ENCODE results near the gene ETFB. TPM values are rescaled to one million over a fixed set of nuclear protein-coding genes. Genes with fewer than 3 reads are reported as not detected.

Gene ETFB
- total RNA-seq (2022; extraction: Qiagen RNA extraction), result 249 to 269 TPM (median 260 TPM) in 5 replicates

GRCh38 chr19:51365965-51366388, at the start of gene ETFB:
TSS of gene ETFB (minus strand) at chr19:51366388. CDS start at chr19:51366326, 62 bp downstream.

GRCh38 chr19:51387924-51388389, 21.8 kb upstream of the ETFB start, which contains the start of gene LIM2:
TSS of gene LIM2 (minus strand) at chr19:51387974. CDS start at chr19:51387443, 531 bp downstream.

GRCh38 chr19:51372649-51373504, 6.7 kb upstream of the ETFB start, which contains the start of gene NKG7:
TSS of gene NKG7 (minus strand) at chr19:51372654. CDS start at chr19:51372535, 119 bp downstream.

GRCh38 chr19:51368366-51369282, 2.4 kb upstream of the ETFB start, which contains the start of gene CLDND2:
TSS of gene CLDND2 (minus strand) at chr19:51369003. CDS start at chr19:51368577, 426 bp downstream.

GRCh38 chr19:51341976-51342580, 24.1 kb downstream of the ETFB start, which contains the start of gene VSIG10L:
TSS of gene VSIG10L (minus strand) at chr19:51342139. CDS start at chr19:51342124, 15 bp downstream.

GRCh38 chr19:51311351-51312257, 54.6 kb downstream of the ETFB start, which contains the start of gene IGLON5:
TSS of gene IGLON5 (plus strand) at chr19:51311644. CDS start at chr19:51311848, 204 bp downstream.

Other genes with a start within 250 kb of the ETFB start
- gene SIGLEC9, start 241.5 kb downstream of the ETFB start, total RNA-seq (2022; extraction: Qiagen RNA extraction), result 0.06 TPM in 2 of 5 replicates, not detected in the others
- gene SIGLEC7, start 224.1 kb downstream of the ETFB start, total RNA-seq (2022; extraction: Qiagen RNA extraction), result not detected in 5 replicates
- 0.08 to 0.10 TPM (median 0.09 TPM) in 4 of 5 replicates, not detected in the other for gene CD33, start 141.3 kb downstream of the ETFB start, total RNA-seq (2022; extraction: Qiagen RNA extraction)
- gene SIGLECL1, start 115.3 kb downstream of the ETFB start, total RNA-seq (2022; extraction: Qiagen RNA extraction), result not detected in 5 replicates
- gene IGLON5, start 54.7 kb downstream of the ETFB start, total RNA-seq (2022; extraction: Qiagen RNA extraction), result 0.05 to 0.12 TPM (median 0.08 TPM) in 5 replicates
- 10.3 to 16.2 TPM (median 14.5 TPM) in 5 replicates for gene VSIG10L, start 24.2 kb downstream of the ETFB start, total RNA-seq (2022; extraction: Qiagen RNA extraction)
- 3.3 to 16.0 TPM (median 13.1 TPM) in 5 replicates for gene CLDND2, start 2.6 kb upstream of the ETFB start, total RNA-seq (2022; extraction: Qiagen RNA extraction)
- not detected in 5 replicates for gene NKG7, start 6.3 kb upstream of the ETFB start, total RNA-seq (2022; extraction: Qiagen RNA extraction)
- not detected in 5 replicates for gene LIM2, start 21.6 kb upstream of the ETFB start, total RNA-seq (2022; extraction: Qiagen RNA extraction)
- not detected in 5 replicates for gene C19orf84, start 24.2 kb upstream of the ETFB start, total RNA-seq (2022; extraction: Qiagen RNA extraction)
- 0.02 to 0.03 TPM in 2 of 5 replicates, not detected in the others for gene SIGLEC10, start 51.3 kb upstream of the ETFB start, total RNA-seq (2022; extraction: Qiagen RNA extraction)
- gene SIGLEC8, start 92.1 kb upstream of the ETFB start, total RNA-seq (2022; extraction: Qiagen RNA extraction), result not detected in 5 replicates
- gene CEACAM18, start 112.2 kb upstream of the ETFB start, total RNA-seq (2022; extraction: Qiagen RNA extraction), result not detected in 5 replicates
- not detected in 5 replicates for gene SIGLEC12, start 135.4 kb upstream of the ETFB start, total RNA-seq (2022; extraction: Qiagen RNA extraction)
- not detected in 5 replicates for gene SIGLEC6, start 165.3 kb upstream of the ETFB start, total RNA-seq (2022; extraction: Qiagen RNA extraction)
- gene ZNF175, start 204.9 kb upstream of the ETFB start, total RNA-seq (2022; extraction: Qiagen RNA extraction), result 3.3 to 4.4 TPM (median 4.3 TPM) in 5 replicates